ENCODE data around the gene TBC1D5.
A peak's percentile ranks its signal among the peaks of the same experiment; 100 is the strongest.

Gene TBC1D5

DNA sequence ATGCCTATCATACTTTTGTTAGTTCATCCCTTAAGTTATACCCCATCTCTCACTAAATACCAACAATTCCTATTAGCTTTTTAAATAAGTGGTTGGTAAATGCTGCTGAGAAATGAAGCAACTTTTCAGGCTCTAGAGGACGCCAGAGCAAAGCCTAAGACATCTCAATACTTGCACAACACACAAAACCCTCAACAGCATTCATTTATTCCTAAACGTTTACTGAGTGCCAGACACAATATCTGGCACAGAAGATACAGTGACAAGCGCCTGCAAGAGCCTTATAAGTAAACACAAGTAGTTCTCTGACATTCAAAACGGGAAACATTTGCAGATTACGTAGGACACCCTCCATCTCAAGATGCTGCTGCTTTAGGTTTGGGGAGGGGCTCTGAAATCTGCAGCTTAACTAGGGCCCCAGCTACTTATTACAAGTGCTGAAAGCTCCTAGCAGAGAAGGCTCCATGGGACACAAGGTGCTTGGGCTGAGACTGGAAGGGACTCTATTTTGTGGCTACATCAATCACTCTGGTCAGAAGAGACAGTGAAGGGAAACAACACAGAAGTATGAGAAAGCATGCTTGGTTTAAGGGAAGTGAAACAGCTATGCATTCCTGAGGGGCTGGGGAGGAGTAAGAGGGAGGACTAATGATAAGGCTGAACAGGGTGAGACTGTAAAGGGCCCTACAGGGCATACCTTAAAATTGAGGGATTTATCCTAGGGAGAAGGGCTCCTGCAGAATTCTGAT, 546.4 kb downstream of the TBC1D5 start:
- DNase-seq = no peak

DNA sequence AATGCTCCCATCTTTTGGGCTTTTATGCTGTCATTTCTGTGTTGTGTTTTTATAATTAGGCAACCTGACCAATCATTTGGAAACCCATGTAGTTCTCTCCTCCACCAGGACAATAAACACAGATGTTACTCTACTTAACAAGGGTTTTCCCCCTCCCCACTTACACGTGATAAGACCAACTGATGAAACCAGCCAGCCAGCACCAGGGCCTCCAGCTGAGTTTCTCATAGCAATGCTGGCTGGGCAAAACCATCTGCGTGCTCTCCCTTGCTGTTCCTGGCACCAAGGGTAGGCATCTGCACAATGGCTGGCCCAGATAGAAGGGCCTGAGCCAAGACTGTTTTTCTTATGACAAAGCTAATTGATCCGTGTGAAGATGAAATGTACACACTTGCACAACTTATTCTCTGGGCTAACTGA, 547.2 kb downstream of the TBC1D5 start:
- DNase-seq = no peak

DNA sequence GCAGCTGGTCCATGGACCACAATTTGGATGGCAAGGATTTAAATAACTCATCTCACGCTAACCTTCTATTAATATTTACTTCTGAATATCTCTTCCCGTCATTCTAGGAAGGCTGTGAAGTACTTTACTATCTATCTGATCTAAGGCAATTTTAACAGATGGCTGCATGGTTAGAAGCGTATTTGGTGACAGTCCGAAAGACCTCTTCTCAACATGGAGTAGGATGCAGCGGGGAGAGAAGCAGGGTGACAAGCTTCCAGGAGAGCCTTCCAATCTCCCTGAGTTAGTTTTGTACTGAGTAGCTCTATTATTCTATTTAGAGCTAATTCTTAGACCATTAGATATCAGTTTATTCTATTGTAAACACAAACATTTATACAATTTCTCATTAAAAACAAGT, 548.3 kb downstream of the TBC1D5 start:
- DNase-seq = no peak

DNA sequence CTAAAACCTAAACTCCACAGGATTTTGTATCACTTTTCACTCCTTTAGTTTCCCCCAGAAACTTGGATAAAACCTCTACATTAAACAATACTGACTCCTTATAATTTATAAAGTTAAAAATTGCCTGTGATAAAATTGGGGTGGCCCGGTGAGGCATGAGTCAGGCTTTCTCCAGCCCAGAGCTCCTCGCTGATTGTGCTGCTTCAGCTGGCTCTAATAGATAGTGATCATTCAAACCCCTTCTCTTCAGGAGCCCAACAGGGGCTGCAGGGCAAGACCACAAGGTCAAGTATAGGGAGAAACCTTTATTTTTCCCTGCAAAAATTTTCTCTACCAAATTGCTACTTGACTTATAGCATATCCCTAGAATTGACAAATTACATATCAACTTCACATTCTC, 549.4 kb downstream of the TBC1D5 start:
- no peak for DNase-seq

DNA sequence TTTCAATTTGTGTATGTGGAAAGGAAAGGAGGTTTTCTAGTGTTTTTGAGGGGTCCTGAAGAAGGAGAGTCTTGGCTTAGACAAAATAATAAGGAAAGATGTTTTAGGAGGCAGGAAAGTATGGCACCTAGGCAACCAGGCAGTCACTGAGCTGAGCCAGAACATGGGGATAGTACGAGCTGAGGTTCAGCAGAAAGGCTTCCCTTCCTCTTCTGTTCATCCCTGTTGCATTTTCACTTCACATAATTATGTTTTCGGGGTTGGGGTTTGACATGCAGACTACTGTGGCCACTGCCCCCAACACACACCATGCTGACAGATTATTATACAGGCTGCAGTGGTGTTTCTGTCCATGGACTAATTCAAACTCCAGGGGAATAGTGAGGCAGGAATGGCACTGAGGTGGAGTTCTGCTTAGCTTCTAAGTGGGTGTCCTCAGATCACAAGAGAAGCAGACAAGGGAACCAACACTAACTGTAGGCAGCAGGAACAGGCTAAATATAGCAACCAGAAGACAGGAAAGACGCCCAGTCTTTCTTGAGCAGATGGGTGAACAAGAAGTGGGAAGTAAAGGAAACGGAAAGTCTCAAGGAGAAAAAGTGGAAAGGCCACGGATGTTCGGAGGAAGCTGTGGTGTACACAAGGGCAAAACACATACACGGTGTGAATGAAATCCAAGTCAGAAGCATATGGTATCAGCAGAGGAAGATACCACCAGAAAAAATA, 551.9 kb downstream of the TBC1D5 start:
- no peak for DNase-seq

GRCh38 chr3:17188378-17188777, 554.1 kb downstream of the TBC1D5 start:
- no peak for DNase-seq

- DNase-seq = no peak
These were observed 554.7 kb downstream of the TBC1D5 start for GRCh38 chr3:17187589-17188184.

DNA sequence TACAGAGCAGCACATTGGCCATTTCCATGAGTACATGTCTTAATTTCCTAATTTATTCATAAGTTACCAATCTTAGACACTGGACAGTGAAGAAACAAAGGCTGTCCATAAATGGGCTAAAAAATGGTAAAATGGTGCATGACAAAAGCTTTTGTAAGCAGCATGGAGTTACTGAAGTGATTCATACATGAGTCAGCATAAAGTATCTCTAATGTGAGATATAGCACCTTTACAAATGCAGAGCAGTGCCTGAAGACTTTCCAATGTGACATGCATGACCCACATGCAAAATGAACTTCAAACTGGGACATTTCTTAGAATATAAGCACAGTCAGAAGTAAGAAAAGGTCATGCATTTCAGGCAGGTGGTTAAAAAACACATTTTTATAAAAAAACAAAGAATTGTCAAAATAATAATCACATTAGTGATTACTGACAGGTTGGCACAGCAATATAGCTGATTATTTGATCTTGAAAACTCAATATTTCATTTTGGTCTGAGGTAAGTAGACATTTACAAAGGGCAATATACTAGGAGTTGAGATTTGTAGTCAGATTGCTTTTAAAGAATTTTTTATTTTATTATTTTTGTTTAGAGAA, 558.4 kb downstream of the TBC1D5 start:
- DNase-seq = no peak

- no peak for DNase-seq
These were observed 560.3 kb downstream of the TBC1D5 start for GRCh38 chr3:17182166-17182565.

DNA sequence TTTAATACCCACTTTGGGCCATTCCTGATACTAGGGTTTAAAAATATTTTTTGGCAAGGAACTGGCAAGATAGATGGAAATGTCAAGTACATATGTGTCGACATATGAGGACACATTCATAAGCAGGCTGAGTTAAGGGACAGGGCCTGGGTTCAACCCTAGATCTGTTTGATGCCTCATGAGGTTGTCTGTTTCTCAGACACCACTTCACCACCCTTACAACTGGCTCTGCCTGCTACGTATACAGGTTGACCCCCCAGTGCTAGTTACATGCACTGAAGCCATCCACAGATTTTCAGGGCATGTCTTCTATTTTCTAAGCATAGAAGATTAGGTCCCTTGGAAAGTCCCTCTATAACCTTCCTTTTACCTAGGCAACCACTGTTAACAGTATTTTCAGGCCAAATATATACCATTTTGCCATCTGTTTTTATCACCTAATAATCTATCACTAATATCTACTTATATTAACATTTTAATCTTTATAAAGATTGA, 561.0 kb downstream of the TBC1D5 start:
- no peak for DNase-seq

DNA sequence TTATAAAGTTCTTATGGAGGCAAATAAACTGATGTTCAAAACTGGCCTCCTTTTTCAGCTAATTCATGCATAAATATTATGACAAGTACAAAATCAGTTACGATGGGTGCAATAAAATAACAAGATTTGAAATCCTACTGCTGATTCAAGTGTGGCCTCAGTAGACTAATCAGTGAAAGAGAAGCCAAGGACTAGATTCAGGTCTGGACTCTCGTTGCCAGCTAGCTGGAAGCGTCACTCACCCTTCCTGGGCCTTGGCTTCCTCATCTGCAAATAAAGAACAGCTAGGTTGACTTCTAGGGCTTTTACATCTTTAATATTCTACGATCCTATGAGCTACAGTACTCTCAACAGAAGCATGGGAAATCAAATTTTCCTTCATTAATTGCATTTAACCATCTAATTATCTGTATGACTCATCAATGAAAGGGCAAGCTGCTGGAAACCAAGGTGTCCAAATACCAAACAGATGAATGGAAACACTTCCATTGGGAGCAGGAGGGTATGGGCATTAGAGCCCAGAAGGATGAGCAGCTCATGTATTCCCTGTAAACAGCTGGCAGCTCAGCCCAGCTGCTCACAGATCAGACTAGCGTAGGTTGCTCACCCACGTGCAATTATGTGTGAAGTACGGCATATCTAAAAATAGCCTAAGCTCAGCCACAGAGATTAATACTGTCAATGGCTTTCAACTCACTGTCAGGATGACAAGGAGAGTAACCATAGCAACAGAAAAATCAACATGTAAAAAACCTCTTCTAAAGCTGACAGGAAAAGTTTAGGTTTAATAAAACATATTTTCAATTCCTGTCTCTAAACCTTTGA, 562.8 kb downstream of the TBC1D5 start:
- peak; percentile 55 for DNase-seq

- no peak for DNase-seq
These were observed 565.7 kb downstream of the TBC1D5 start for GRCh38 chr3:17176757-17177156.

- DNase-seq = no peak
These were observed 567.1 kb downstream of the TBC1D5 start for GRCh38 chr3:17175187-17175807.

DNA sequence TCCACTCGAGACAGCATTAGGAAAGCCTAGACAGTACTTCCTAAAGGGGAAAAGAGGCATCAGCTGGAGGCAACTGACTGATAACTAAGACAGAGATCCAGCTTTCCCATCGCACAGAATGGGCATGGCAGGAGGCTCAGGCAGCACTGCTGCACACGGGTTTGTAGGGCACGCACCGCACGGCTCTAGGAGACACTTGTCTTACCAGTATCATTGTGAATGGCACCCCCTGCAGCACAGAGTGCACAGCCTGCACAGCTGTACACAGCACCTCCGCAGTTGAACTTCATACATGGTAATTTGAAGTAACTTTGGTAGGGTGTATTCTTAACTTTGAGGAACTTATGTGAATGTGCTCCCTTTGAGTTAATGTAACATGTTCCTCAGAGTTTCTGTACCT, 576.1 kb downstream of the TBC1D5 start:
- no peak for DNase-seq

DNA sequence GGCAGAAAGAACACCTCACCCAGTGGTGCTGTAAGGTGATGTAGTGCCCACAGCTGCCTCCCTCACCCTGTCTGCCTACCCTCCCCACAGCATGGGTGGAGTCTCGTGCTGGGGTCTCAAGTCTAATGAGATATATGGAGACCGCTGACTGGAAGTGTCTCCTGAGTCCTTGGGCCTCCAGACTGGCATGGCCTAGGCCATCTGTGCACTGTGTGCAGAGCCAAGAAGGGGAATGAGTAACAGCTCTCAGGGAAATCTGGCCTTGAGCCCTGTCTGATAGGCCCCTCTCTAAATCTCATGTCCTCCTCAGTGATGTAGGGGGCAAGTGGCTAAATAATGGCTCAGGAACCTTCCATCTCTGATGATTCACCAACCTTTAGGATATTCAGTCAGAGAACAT, 580.3 kb downstream of the TBC1D5 start:
- no peak for DNase-seq

GRCh38 chr3:17160597-17160996, 581.8 kb downstream of the TBC1D5 start:
- DNase-seq = no peak

DNA sequence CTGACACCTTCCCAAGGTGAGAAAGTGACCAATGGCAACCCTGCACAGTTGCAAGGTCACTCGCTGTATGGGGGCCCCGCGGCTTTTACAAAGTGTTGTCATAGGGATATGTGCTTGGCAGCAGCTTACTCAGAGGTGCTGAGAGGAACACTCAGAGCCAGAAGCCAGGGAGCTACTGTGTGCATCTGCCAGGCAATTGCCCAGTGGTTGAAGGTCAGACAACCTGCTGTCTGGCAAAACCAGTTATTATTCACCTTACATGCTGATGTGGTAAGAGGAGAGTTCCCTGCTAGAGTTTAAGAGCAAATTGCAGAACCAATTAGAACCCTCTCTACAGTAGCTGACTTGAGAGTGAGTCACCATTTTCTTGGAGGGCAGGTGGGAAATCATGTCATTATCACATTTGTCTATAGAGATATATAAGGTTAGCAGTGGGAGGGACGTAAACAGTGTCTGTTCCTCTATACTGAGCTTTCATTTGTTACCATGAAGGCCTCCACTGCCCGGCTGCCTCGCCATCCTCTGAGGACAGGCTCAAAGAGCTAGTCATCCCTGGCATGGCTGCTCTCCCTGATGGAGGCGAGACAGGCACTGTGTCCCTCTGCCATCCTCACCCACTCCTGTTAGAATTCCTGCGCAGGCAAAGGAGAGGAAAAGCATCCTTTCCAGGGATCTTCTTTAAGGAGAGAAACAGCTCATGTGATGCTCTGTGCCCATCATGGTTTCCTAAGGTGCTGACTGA, 583.3 kb downstream of the TBC1D5 start:
- no peak for DNase-seq

GRCh38 chr3:17157713-17158112, 584.7 kb downstream of the TBC1D5 start:
- no peak for DNase-seq

- DNase-seq = no peak
These were observed 585.6 kb downstream of the TBC1D5 start for GRCh38 chr3:17156864-17157263.

- no peak for DNase-seq
These were observed 586.5 kb downstream of the TBC1D5 start for GRCh38 chr3:17155951-17156350.

- no peak for DNase-seq
These were observed 587.5 kb downstream of the TBC1D5 start for GRCh38 chr3:17154941-17155340.
